AG09309 (cell line): ENCODE measurements around the gene LPCAT3.

Experiments used
- DNase-seq: peaks from one replicate; pipeline ENCODE4 v3.0.0-alpha.2; 2010; ENCODE audit warnings: low read depth
- H3K4me3 ChIP-seq: 2 replicates; pipeline ENCODE4 v1.5.1; 2011; ENCODE audit warnings: mild to moderate bottlenecking, low read depth, low read length, moderate library complexity; ENCODE audit not compliant: control insufficient read depth
- CTCF ChIP-seq: IDR thresholded peaks from 2 replicates; pipeline ENCODE4 v1.5.1; 2011; ENCODE audit warnings: mild to moderate bottlenecking, low read depth, low read length, inconsistent platforms; ENCODE audit not compliant: insufficient read depth, control insufficient read depth; ENCODE audit errors: missing control alignments

The LPCAT3 gene

GRCh38 chr12:6980740-6981139 is 37.5 kb downstream of the LPCAT3 start:
- no peak overlapping the region for H3K4me3 ChIP-seq
- DNase-seq: no peak
- no peak for TF ChIP-seq CTCF

- TF ChIP-seq CTCF: no peak
- no peak for DNase-seq
- no peak overlapping the region for H3K4me3 ChIP-seq
Measured at GRCh38 chr12:6980075-6980474, 38.2 kb downstream of the LPCAT3 start.

- DNase-seq: no peak
- no peak for TF ChIP-seq CTCF
- no peak overlapping the region for H3K4me3 ChIP-seq
Measured at GRCh38 chr12:6979453-6979852, 38.8 kb downstream of the LPCAT3 start.

GRCh38 chr12:6979021-6979420 is 39.3 kb downstream of the LPCAT3 start:
- no peak overlapping the region for H3K4me3 ChIP-seq
- no peak for TF ChIP-seq CTCF
- DNase-seq: no peak

- no peak for TF ChIP-seq CTCF
- no peak overlapping the region for H3K4me3 ChIP-seq
- DNase-seq: no peak
Measured at GRCh38 chr12:6978611-6979011, 39.7 kb downstream of the LPCAT3 start.

- no peak for DNase-seq
- no peak for TF ChIP-seq CTCF
Measured at GRCh38 chr12:6978188-6978587, 40.1 kb downstream of the LPCAT3 start.

GRCh38 chr12:6977653-6978052 is 40.6 kb downstream of the LPCAT3 start:
- H3K4me3 ChIP-seq: no peak overlapping the region
- no peak for DNase-seq
- TF ChIP-seq CTCF: no peak

More at GRCh38 chr12:6978188-6978587, 40.1 kb downstream of the LPCAT3 start:
- no peak overlapping the region for H3K4me3 ChIP-seq
